Naive B cell (primary cell): ENCODE measurements around the gene OR7C2. TPM values are rescaled to one million over a fixed set of nuclear protein-coding genes. Genes with fewer than 3 reads are reported as not detected.

Source experiments
- polyA plus RNA-seq, 6 donors: library from polyadenylated mRNA; unstranded; fragments of 300-500 nt; fragmentation: Illumina TruSeq; gene quantifications; one replicate each; pipeline ENCODE4 v1.2.3, GENCODE V29; 2021; ENCODE audit warnings: low read depth in 6 of 6

The OR7C2 gene
- polyA plus RNA-seq, 6 donors from 2014 or later: not detected

Other genes with a start within 250 kb of the OR7C2 start
- gene ADGRE2, start 162.9 kb upstream of the OR7C2 start, polyA plus RNA-seq: under 1 TPM in 3 of 6 donors, not detected in 3; 0.13 to 0.51 (median 0.35) TPM
- gene OR7A5, start 106.3 kb upstream of the OR7C2 start, polyA plus RNA-seq: not detected
- not detected for gene OR7C1, start 106.3 kb upstream of the OR7C2 start, polyA plus RNA-seq
- gene OR7A10, start 92.6 kb upstream of the OR7C2 start, polyA plus RNA-seq: not detected
- not detected for gene OR7A17, start 55.4 kb upstream of the OR7C2 start, polyA plus RNA-seq
- under 1 TPM in 2 of 6 donors, not detected in 4; 0.18 to 0.84 TPM for gene SLC1A6, start 38.4 kb downstream of the OR7C2 start, polyA plus RNA-seq
- not detected for gene CASP14, start 108.0 kb downstream of the OR7C2 start, polyA plus RNA-seq
- not detected for gene OR1I1, start 140.7 kb downstream of the OR7C2 start, polyA plus RNA-seq
- under 1 TPM in 3 of 6 donors, not detected in 3; 0.09 to 0.16 (median 0.15) TPM for gene SYDE1, start 165.9 kb downstream of the OR7C2 start, polyA plus RNA-seq